Right ventricle myocardium superior (tissue), 1 donor: ENCODE results near the gene SUMO4. TPM values are rescaled to one million over a fixed set of nuclear protein-coding genes. Genes with fewer than 3 reads are reported as not detected.
"Not testable (repeated sequence)": the region's sequence is repeated elsewhere in the genome, so short reads cannot be mapped to it uniquely, and the experiment has no call there.

Experiments used
- ATAC-seq: fragments of 200-7000 bp; cut with Tn5 transposase; one replicate; pipeline ENCODE4 v1.9.1; 2020; ENCODE audit warnings: mild to moderate bottlenecking; ENCODE audit not compliant: poor library complexity
- DNase-seq: peaks from one replicate; pipeline ENCODE4 v3.0.0-alpha.2; 2020
- intact Hi-C: fragments of 100-400 bp; cut with DNase I; formaldehyde crosslinking; loops from one replicate; pipeline ENCODE4 v1.11.2; 2022
- total RNA-seq: library from RNA; stranded (reverse); fragmentation: NEBNext Ultra II Directional; extraction: Animal tissue kit (Norgen Biotek cat#: 25700); gene quantifications from one replicate; pipeline ENCODE4 v1.2.1, GENCODE V29; 2021
- donor health status: DM: no; HTN: yes; CAD: no; lungs with severe emphysema.

The SUMO4 gene
- total RNA-seq, 1 donor from 2014 or later = 0.22 TPM

GRCh38 chr6:149425224-149425623 lies 25.2 kb downstream of the SUMO4 start:
- intact Hi-C loops = no loop called here
- ATAC-seq = no peak
- DNase-seq = no peak

GRCh38 chr6:149425754-149426153 lies 25.7 kb downstream of the SUMO4 start:
- intact Hi-C loops = no loop called here
- DNase-seq (no peak), ATAC-seq (no peak)

GRCh38 chr6:149428606-149429005 lies 28.5 kb downstream of the SUMO4 start:
- intact Hi-C loops = no loop called here
- ATAC-seq (no peak), DNase-seq (no peak)

GRCh38 chr6:149429427-149430360 lies 29.6 kb downstream of the SUMO4 start:
- DNase-seq = no peak
- intact Hi-C loops = loop anchor here (5.0 kb wide), 1 partner anchor 347 kb away; no protein-coding TSS in a partner anchor
- ATAC-seq = no peak

GRCh38 chr6:149431905-149432775 lies 32.1 kb downstream of the SUMO4 start:
- ATAC-seq (peak; percentile 98), DNase-seq (peak; percentile 95)
- intact Hi-C loops = loop anchor here (2.0 to 5.0 kb wide), 2 partner anchors 350 to 403 kb away; no protein-coding TSS in a partner anchor

GRCh38 chr6:149433405-149433804 lies 33.3 kb downstream of the SUMO4 start:
- intact Hi-C loops = loop anchor here (2.0 to 5.0 kb wide), 2 partner anchors 351 to 405 kb away; no protein-coding TSS in a partner anchor
- ATAC-seq (no peak), DNase-seq (no peak)

- DNase-seq (no peak), ATAC-seq (no peak)
- intact Hi-C loops = loop anchor here (2.0 to 5.0 kb wide), 2 partner anchors 352 to 405 kb away; no protein-coding TSS in a partner anchor
Measured at GRCh38 chr6:149433881-149434280, 33.8 kb downstream of the SUMO4 start.

GRCh38 chr6:149435919-149436586 lies 36.0 kb downstream of the SUMO4 start:
- no peak for ATAC-seq

GRCh38 chr6:149436647-149437046 lies 36.6 kb downstream of the SUMO4 start:
- ATAC-seq (no peak), DNase-seq (no peak)
- intact Hi-C loops = no loop called here

More at GRCh38 chr6:149435919-149436586, 36.0 kb downstream of the SUMO4 start:
- intact Hi-C loops = no loop called here
- DNase-seq = no peak

- intact Hi-C loops = no loop called here
- DNase-seq (no peak), ATAC-seq (no peak)
Measured at GRCh38 chr6:149437212-149437611, 37.1 kb downstream of the SUMO4 start.

- no peak for DNase-seq
- no peak for ATAC-seq
- intact Hi-C loops = no loop called here
Measured at GRCh38 chr6:149438855-149439254, 38.8 kb downstream of the SUMO4 start.

- intact Hi-C loops = no loop called here
Measured at GRCh38 chr6:149439626-149440025, 39.6 kb downstream of the SUMO4 start.

GRCh38 chr6:149440735-149441671 lies 40.9 kb downstream of the SUMO4 start:
- DNase-seq = no peak
- no peak for ATAC-seq
- intact Hi-C loops = no loop called here

More at GRCh38 chr6:149439626-149440025, 39.6 kb downstream of the SUMO4 start:
- no peak for ATAC-seq
- DNase-seq = no peak

- ATAC-seq (no peak), DNase-seq (no peak)
- intact Hi-C loops = no loop called here
Measured at GRCh38 chr6:149441740-149442139, 41.7 kb downstream of the SUMO4 start.

GRCh38 chr6:149443411-149444181 lies 43.5 kb downstream of the SUMO4 start:
- ATAC-seq = no peak
- DNase-seq = no peak
- intact Hi-C loops = no loop called here

GRCh38 chr6:149444360-149445094 lies 44.5 kb downstream of the SUMO4 start:
- DNase-seq, intact Hi-C loops: not testable (repeated sequence)
- peak; percentile 11 for ATAC-seq
